Astrocyte (in vitro differentiated cells and primary cell): ENCODE measurements around the gene SPTBN1. TPM values are rescaled to one million over a fixed set of nuclear protein-coding genes. Genes with fewer than 3 reads are reported as not detected.

Experiments used
- DNase-seq: peaks from one replicate; pipeline ENCODE4 v3.0.0-alpha.2; 2010; ENCODE audit warnings: low read depth
- FAIRE-seq: peaks from 2 replicates; lab custom pipeline; 2011; peaks lifted over from hg19 to GRCh38; lab: Jason Lieb, UNC
- H2AFZ ChIP-seq: 2 replicates; pipeline ENCODE4 v1.6.0; 2012; ENCODE audit warnings: low read depth, low read length, inconsistent platforms
- H3K27ac ChIP-seq: 2 replicates; pipeline ENCODE4 v1.5.1; 2011; ENCODE audit warnings: low read depth, low read length, inconsistent platforms
- H3K27me3 ChIP-seq: 2 replicates; pipeline ENCODE4 v1.6.0; 2011; ENCODE audit warnings: low read length, inconsistent platforms; ENCODE audit not compliant: insufficient read depth
- H3K36me3 ChIP-seq: 2 replicates; pipeline ENCODE4 v1.5.1; 2011; ENCODE audit warnings: low read length, inconsistent platforms; ENCODE audit not compliant: insufficient read depth
- H3K4me1 ChIP-seq: 2 replicates; pipeline ENCODE4 v1.5.1; 2011; ENCODE audit warnings: low read length, inconsistent platforms; ENCODE audit not compliant: insufficient read depth
- H3K4me2 ChIP-seq: 2 replicates; pipeline ENCODE4 v1.6.0; 2012; ENCODE audit warnings: low read length, inconsistent platforms
- H3K4me3 ChIP-seq: 2 replicates; pipeline ENCODE4 v1.5.1; 2011; ENCODE audit warnings: low read depth, mild to moderate bottlenecking, low read length, inconsistent platforms; ENCODE audit not compliant: insufficient read depth
- H3K79me2 ChIP-seq: 2 replicates; pipeline ENCODE4 v1.6.0; 2012; ENCODE audit warnings: mild to moderate bottlenecking, low read length, inconsistent platforms; ENCODE audit not compliant: insufficient read depth
- H3K9ac ChIP-seq: 2 replicates; pipeline ENCODE4 v1.6.0; 2012; ENCODE audit warnings: mild to moderate bottlenecking, low read length, inconsistent platforms
- H3K9me3 ChIP-seq: 2 replicates; pipeline ENCODE4 v1.5.1; 2012; ENCODE audit warnings: low read depth, mild to moderate bottlenecking, low read length, inconsistent platforms; ENCODE audit not compliant: insufficient read depth
- H4K20me1 ChIP-seq: 2 replicates; pipeline ENCODE4 v1.6.0; 2012; ENCODE audit warnings: low read length, inconsistent platforms; ENCODE audit not compliant: insufficient read depth
- H3K27ac Mint-ChIP-seq: one replicate; pipeline ENCODE4 v1.8.0; 2021; ENCODE audit warnings: mild to moderate bottlenecking, mixed read lengths; ENCODE audit not compliant: unreplicated experiment
- H3K27me3 Mint-ChIP-seq: one replicate; pipeline ENCODE4 v1.8.0; 2021; ENCODE audit warnings: low read depth, mixed read lengths; ENCODE audit not compliant: unreplicated experiment
- H3K36me3 Mint-ChIP-seq: one replicate; pipeline ENCODE4 v1.8.0; 2021; ENCODE audit warnings: low read depth, mixed read lengths; ENCODE audit not compliant: unreplicated experiment
- H3K4me1 Mint-ChIP-seq: one replicate; pipeline ENCODE4 v1.8.0; 2021; ENCODE audit warnings: low read depth, mixed read lengths; ENCODE audit not compliant: unreplicated experiment
- H3K4me3 Mint-ChIP-seq: one replicate; pipeline ENCODE4 v1.8.0; 2021; ENCODE audit warnings: mild to moderate bottlenecking, moderate library complexity, mixed read lengths; ENCODE audit not compliant: unreplicated experiment
- H3K9me3 Mint-ChIP-seq: one replicate; pipeline ENCODE4 v1.8.0; 2021; ENCODE audit warnings: mild to moderate bottlenecking, mixed read lengths; ENCODE audit not compliant: unreplicated experiment
- EZH2 ChIP-seq: IDR thresholded peaks from 2 replicates; pipeline ENCODE4 v1.6.1; 2012; ENCODE audit warnings: mild to moderate bottlenecking, low read length, inconsistent platforms; ENCODE audit not compliant: insufficient read depth
- total RNA-seq: library from RNA; stranded (reverse); gene quantifications from 2 replicates; pipeline ENCODE4 v1.2.1, GENCODE V29; 2021
- TF ChIP-seq, protein P1 (sequence below): IDR thresholded peaks from 2 replicates; pipeline ENCODE4 v1.5.1; 2011; ENCODE audit warnings: low read depth, mild to moderate bottlenecking, inconsistent platforms, low read length, moderate library complexity; ENCODE audit not compliant: insufficient read depth

The SPTBN1 gene
- total RNA-seq, 1 donor from 2014 or later, result 311 TPM

DNA sequence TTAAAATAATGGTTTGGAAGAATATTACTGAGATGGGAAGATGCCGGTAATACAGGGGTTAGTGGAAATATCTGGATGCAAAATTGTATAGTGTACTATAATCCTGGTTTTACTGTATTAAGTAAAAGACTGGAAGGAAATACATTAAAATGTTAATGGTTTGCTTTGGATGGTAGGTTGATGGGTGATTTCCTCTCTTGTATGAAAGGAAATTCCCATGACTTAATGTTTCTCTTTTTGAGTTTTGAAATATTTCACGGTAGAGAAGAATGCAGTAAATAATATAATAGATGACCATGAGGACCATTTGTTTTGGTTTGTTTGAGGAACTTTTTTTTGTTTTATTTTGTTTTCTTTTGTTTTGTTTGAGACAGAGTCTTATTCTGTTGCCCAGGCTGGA, 8.2 kb downstream of the SPTBN1 start:
- Mint-ChIP-seq H3K9me3 (peaks cover 3% of the 10 kb centered on the region), H3K4me3 (no peak overlapping the region), H3K36me3 (peaks cover 3% of the 10 kb centered on the region), H3K4me1 (peaks cover 31% of the 10 kb centered on the region), H3K27me3 (no peaks in the 10 kb centered on the region), H3K27ac (no peak overlapping the region)
- Histone ChIP-seq H3K79me2 (peaks cover 93% of the 10 kb centered on the region), H4K20me1 (peaks cover 59% of the 10 kb centered on the region), H3K4me3 (no peak overlapping the region), H3K36me3 (peaks cover 3% of the 10 kb centered on the region), H3K9ac (no peak overlapping the region), H3K27ac (no peak overlapping the region), H3K27me3 (no peaks in the 10 kb centered on the region), H2AFZ (no peak overlapping the region), H3K4me1 (no peaks in the 10 kb centered on the region), H3K4me2 (no peak overlapping the region), H3K9me3 (no peaks in the 10 kb centered on the region)
- no peak for FAIRE-seq
- no peak for DNase-seq
- TF ChIP-seq, protein P1, sequence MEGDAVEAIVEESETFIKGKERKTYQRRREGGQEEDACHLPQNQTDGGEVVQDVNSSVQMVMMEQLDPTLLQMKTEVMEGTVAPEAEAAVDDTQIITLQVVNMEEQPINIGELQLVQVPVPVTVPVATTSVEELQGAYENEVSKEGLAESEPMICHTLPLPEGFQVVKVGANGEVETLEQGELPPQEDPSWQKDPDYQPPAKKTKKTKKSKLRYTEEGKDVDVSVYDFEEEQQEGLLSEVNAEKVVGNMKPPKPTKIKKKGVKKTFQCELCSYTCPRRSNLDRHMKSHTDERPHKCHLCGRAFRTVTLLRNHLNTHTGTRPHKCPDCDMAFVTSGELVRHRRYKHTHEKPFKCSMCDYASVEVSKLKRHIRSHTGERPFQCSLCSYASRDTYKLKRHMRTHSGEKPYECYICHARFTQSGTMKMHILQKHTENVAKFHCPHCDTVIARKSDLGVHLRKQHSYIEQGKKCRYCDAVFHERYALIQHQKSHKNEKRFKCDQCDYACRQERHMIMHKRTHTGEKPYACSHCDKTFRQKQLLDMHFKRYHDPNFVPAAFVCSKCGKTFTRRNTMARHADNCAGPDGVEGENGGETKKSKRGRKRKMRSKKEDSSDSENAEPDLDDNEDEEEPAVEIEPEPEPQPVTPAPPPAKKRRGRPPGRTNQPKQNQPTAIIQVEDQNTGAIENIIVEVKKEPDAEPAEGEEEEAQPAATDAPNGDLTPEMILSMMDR, result no peak
- no peak for TF ChIP-seq EZH2

DNA sequence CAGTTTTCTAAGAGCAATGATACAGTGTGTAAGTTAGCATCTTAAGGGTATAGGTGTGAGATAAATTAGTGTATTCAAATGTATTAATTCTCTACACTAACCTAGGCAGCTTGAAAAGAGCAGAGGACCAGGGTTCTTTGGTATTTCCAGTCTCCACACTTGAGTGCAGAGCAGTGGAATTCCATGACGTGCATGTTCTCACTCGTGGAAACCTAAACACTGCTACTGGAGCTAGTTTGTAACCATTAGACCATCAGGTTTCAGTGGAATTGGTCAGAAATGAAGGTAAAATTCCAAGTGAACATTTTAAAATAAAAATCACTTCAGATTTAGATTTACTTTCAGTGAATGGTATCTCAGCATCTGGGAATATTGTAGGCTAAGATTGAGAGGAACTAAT, 9.0 kb downstream of the SPTBN1 start:
- no peak overlapping the region for H3K27ac ChIP-seq
- Mint-ChIP-seq H3K4me1 (peaks cover 33% of the 10 kb centered on the region), H3K27me3 (no peaks in the 10 kb centered on the region), H3K9me3 (peaks cover 3% of the 10 kb centered on the region), H3K27ac (no peak overlapping the region), H3K4me3 (no peak overlapping the region), H3K36me3 (peaks cover 3% of the 10 kb centered on the region)
- peaks cover 3% of the 10 kb centered on the region for H3K36me3 ChIP-seq
- no peak overlapping the region for H3K4me3 ChIP-seq
- TF ChIP-seq EZH2, result no peak
- TF ChIP-seq, protein P1, result no peak
- no peak for FAIRE-seq
- no peak overlapping the region for H3K9ac ChIP-seq
- H3K9me3 ChIP-seq, result no peaks in the 10 kb centered on the region
- H3K4me2 ChIP-seq, result no peak overlapping the region
- no peak overlapping the region for H2AFZ ChIP-seq
- no peak for DNase-seq
- H3K79me2 ChIP-seq, result peaks cover 93% of the 10 kb centered on the region
- no peaks in the 10 kb centered on the region for H3K27me3 ChIP-seq
- peaks cover 57% of the 10 kb centered on the region for H4K20me1 ChIP-seq
- H3K4me1 ChIP-seq, result peaks cover 8% of the 10 kb centered on the region

DNA sequence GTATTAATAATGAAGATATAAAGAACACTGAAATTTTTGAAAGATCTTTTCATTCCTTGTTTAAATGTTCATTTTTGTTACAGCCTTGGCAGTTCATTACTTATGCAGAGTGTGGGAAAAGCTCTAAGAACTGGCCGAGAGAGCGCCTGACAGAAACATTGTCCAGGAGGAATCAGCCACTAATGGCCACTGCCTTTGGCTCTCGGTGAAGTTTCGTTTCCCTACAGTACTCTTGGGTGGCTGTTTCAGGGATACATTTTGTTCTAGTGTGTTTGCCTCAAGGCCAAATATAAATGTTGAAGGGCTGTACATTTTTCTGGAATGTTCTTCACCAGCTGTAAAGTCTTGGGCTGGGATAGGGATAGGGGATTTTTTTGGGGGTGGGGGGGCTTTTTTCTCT, 10.7 kb downstream of the SPTBN1 start:
- H3K36me3 ChIP-seq, result peaks cover 3% of the 10 kb centered on the region
- Mint-ChIP-seq H3K27ac (no peak overlapping the region), H3K9me3 (peaks cover 3% of the 10 kb centered on the region), H3K4me3 (no peak overlapping the region), H3K36me3 (peaks cover 3% of the 10 kb centered on the region), H3K27me3 (no peaks in the 10 kb centered on the region), H3K4me1 (peaks cover 44% of the 10 kb centered on the region)
- peaks cover 24% of the 10 kb centered on the region for H3K4me1 ChIP-seq
- TF ChIP-seq, protein P1, result no peak
- TF ChIP-seq EZH2, result no peak
- no peak overlapping the region for H3K4me3 ChIP-seq
- peaks cover 55% of the 10 kb centered on the region for H4K20me1 ChIP-seq
- peaks cover 88% of the 10 kb centered on the region for H3K79me2 ChIP-seq
- H3K27ac ChIP-seq, result no peak overlapping the region
- H3K9ac ChIP-seq, result no peak overlapping the region
- H3K27me3 ChIP-seq, result no peaks in the 10 kb centered on the region
- FAIRE-seq (no peak), DNase-seq (no peak)
- H2AFZ ChIP-seq, result no peak overlapping the region
- H3K4me2 ChIP-seq, result no peak overlapping the region
- no peaks in the 10 kb centered on the region for H3K9me3 ChIP-seq
